Upper lobe of right lung (tissue), 1 donor: ENCODE data around the gene SIRT7. TPM values are rescaled to one million over a fixed set of nuclear protein-coding genes. Genes with fewer than 3 reads are reported as not detected.

Experiments used
- ATAC-seq: fragments of 200-7000 bp; cut with Tn5 transposase; one replicate; pipeline ENCODE4 v1.9.1; 2020; ENCODE audit warnings: mild to moderate bottlenecking, moderate library complexity
- DNase-seq: peaks from one replicate; pipeline ENCODE4 v3.0.0-alpha.2; 2020
- H3K27ac ChIP-seq: fragments of 200-600 bp; one replicate; pipeline ENCODE4 v1.8.0; 2022
- H3K27me3 ChIP-seq: fragments of 200-600 bp; one replicate; pipeline ENCODE4 v1.8.0; 2022; ENCODE audit warnings: mild to moderate bottlenecking
- H3K36me3 ChIP-seq: fragments of 200-600 bp; one replicate; pipeline ENCODE4 v1.8.0; 2022
- H3K4me1 ChIP-seq: fragments of 200-600 bp; one replicate; pipeline ENCODE4 v1.8.0; 2022
- H3K4me3 ChIP-seq: fragments of 200-600 bp; one replicate; pipeline ENCODE4 v1.8.0; 2022; ENCODE audit warnings: mild to moderate bottlenecking
- H3K9me3 ChIP-seq: fragments of 200-600 bp; one replicate; pipeline ENCODE4 v1.8.0; 2022
- CTCF ChIP-seq: fragments of 200-600 bp; IDR thresholded peaks from one replicate; pipeline ENCODE4 v1.8.0; 2022; ENCODE audit warnings: antibody characterized with exemption
- intact Hi-C: fragments of 100-400 bp; cut with DNase I; formaldehyde crosslinking; loops from one replicate; pipeline ENCODE4 v1.11.0; 2022
- total RNA-seq: library from RNA; stranded (reverse); fragmentation: NEBNext Ultra II Directional; extraction: Animal tissue kit (Norgen Biotek cat#: 25700); gene quantifications from one replicate; pipeline ENCODE4 v1.2.1, GENCODE V29; 2021
- donor health status: DM: no; HTN: yes; CAD: no; lungs with severe emphysema.

SIRT7 gene
- total RNA-seq, 1 donor from 2014 or later: 27.5 TPM

- Histone ChIP-seq H3K27me3 (no peaks in the 10 kb centered on the region), H3K27ac (peak overlapping the region; percentile 60), H3K9me3 (no peaks in the 10 kb centered on the region), H3K4me1 (peaks cover 13% of the 10 kb centered on the region), H3K36me3 (peaks cover 45% of the 10 kb centered on the region), H3K4me3 (peak overlapping the region; percentile 85)
- no peak for TF ChIP-seq CTCF
- intact Hi-C loops: no loop called here
- DNase-seq: peak; percentile 76
- ATAC-seq: no peak
These were observed 7.1 kb downstream of the SIRT7 start for GRCh38 chr17:81910840-81911276.

GRCh38 chr17:81909966-81910839 is 7.8 kb downstream of the SIRT7 start:
- Histone ChIP-seq H3K27me3 (no peaks in the 10 kb centered on the region), H3K4me3 (peak overlapping the region; percentile 85), H3K4me1 (peaks cover 13% of the 10 kb centered on the region), H3K27ac (peak overlapping the region; percentile 60), H3K36me3 (peaks cover 46% of the 10 kb centered on the region), H3K9me3 (no peaks in the 10 kb centered on the region)
- TF ChIP-seq CTCF: no peak
- intact Hi-C loops: no loop called here
- DNase-seq (no peak), ATAC-seq (peak; percentile 2)

- H3K4me1 ChIP-seq: peaks cover 13% of the 10 kb centered on the region
- TF ChIP-seq CTCF: no peak
- H3K27me3 ChIP-seq: no peaks in the 10 kb centered on the region
- DNase-seq (no peak), ATAC-seq (no peak)
- H3K9me3 ChIP-seq: no peaks in the 10 kb centered on the region
- H3K4me3 ChIP-seq: no peak overlapping the region
- intact Hi-C loops: no loop called here
- peaks cover 36% of the 10 kb centered on the region for H3K36me3 ChIP-seq
- no peak overlapping the region for H3K27ac ChIP-seq
These were observed 8.7 kb downstream of the SIRT7 start for GRCh38 chr17:81909231-81909630.

- no peak for DNase-seq
- intact Hi-C loops: no loop called here
- TF ChIP-seq CTCF: no peak
- Histone ChIP-seq H3K4me3 (no peak overlapping the region), H3K36me3 (peaks cover 32% of the 10 kb centered on the region), H3K4me1 (peaks cover 13% of the 10 kb centered on the region), H3K9me3 (no peaks in the 10 kb centered on the region), H3K27me3 (no peaks in the 10 kb centered on the region), H3K27ac (no peak overlapping the region)
- ATAC-seq: no peak
These were observed 9.2 kb downstream of the SIRT7 start for GRCh38 chr17:81908793-81909192.

GRCh38 chr17:81907219-81908145 is 10.5 kb downstream of the SIRT7 start:
- peaks cover 19% of the 10 kb centered on the region for H3K36me3 ChIP-seq
- H3K4me1 ChIP-seq: peaks cover 13% of the 10 kb centered on the region
- intact Hi-C loops: no loop called here
- H3K9me3 ChIP-seq: no peaks in the 10 kb centered on the region
- no peaks in the 10 kb centered on the region for H3K27me3 ChIP-seq
- no peak for TF ChIP-seq CTCF
- no peak for ATAC-seq
- H3K27ac ChIP-seq: no peak overlapping the region
- no peak for DNase-seq
- no peak overlapping the region for H3K4me3 ChIP-seq
